HS-5 (cell line): ENCODE data around the gene BBS12.

Experiments
- DNase-seq: peaks from one replicate; pipeline ENCODE4 v3.0.0-alpha.2; 2012; ENCODE audit warnings: low read depth

The BBS12 gene

DNA sequence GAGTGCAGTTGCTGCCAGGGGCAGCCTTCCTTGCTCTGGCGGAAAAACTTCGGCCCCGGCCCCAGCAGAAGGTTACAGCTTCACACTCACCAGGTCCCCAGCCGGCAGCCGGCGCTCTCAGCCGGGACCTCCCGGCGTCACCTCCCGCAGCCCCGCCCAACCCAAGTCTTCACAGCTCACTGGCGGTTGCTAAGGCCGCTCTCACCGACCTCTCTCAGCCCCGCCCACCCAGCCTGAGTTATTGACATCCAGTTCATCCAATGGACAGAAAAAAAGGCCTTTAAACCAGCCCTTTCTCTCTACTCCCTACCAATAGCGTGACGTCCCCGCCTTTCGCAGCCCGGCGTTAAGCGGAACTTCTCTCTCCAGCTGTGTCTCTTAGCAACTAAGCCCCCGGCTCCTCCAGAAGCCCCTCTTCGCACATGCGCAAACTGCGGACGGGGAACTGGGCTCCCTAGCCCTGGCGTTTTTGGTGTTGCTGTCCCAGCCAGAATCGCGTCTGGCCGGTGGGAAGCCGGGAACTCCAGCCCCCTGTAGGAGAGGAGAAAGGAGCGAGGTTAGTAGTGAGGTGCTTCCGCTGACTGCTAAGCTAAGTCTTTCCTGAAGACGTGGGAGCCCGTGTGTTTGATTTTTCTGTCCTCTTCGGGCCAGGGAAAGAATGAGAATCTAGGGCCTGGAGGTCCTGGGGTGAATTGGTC is at the start of gene BBS12:
Gene BBS12 (plus strand): TSS at position 376 of the 698 bp plus-strand sequence. CDS start 9,189 bp downstream, outside the sequence.
- DNase-seq = peak; percentile 97

DNA sequence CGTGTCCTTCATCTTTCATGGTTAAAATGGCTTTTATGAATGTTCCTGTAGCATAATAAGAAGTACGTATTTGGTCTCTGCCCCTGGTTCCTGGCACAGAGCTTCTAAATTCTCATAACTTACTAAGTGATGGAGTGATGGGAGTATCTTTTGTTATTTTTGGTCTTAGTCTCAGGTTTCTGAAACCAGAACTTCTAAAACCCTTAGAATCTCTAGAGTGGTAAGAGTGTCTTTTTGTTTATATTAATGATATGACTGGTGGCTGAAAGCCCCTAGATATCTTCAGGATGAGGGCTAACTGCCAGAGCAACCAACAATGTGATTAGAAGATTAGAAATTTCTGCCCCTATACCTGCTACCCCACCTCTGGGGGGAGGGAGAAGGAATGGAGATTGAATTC is 45.8 kb upstream of the BBS12 start:
- DNase-seq = no peak

DNA sequence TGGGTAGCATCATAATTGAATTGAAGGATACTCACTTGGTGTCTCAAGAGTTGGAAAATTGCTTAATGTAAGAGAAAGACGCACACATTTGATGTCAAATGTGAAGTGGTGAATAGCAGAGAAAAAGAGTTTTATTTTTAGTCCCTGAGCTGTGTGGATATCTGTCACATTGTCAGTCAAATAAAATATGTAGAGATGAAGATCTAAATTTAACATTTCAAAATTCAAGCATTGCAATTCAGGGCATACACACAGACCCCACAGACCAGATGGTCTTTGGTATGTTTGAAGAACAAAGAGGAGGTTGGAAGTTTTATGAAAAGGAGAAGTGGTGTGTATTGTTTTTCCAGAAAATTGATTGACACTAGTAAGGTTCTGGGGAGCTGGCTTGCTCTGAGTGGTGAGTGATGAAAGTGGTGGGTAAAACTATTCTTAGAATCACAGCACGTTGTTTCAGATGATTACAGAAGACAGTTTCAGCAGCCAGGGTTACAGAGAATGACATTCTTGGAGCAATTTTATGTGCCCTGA is 44.9 kb upstream of the BBS12 start:
- no peak for DNase-seq

DNA sequence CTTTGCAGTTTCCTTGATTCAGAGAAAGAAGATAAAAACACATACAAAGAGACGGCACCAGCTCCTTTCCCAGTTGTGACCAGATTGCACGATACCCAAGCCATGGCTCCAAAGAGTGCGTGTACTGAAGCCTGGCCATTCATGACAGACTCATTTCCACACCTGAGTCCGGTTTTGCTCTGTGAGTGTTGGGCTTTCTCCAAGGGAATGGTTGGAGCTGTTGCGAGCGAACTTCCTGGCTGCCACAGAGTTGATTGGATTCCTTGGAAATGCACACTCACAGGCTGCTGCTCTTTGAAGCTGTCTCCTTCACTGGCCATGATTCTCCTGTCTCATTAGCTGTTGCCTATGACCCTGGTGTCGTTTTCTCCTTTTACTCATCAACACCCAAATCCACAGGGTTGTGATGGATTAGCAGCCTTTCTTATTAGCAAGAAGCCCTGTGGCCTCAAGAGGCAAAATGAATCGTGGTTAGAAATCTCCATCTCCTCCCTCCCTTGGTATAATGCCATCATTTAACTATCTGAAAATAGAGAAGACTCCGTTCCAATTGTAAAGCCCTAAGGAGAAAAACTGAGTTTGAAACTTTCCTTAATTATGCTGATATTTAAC is 43.9 kb upstream of the BBS12 start:
- DNase-seq = no peak

DNA sequence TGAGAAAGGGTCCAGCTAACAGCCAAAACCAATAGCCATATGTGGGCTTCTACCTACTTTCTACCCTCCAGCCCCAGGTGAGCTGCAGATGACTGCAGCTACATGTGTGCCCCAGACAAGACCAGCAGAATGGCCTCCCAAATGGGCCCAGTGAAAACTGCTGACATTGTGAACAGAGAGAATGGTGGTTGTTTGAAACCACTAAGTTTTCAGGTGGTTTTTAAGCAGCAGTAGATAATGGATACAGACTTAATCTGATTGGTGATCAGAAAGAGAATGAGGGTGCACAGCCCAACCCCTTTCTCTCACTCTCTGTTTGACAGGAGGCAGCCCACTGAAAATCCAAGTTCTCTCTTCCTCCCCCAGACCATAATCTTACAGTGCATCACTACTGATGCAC is 42.5 kb upstream of the BBS12 start:
- DNase-seq = no peak

DNA sequence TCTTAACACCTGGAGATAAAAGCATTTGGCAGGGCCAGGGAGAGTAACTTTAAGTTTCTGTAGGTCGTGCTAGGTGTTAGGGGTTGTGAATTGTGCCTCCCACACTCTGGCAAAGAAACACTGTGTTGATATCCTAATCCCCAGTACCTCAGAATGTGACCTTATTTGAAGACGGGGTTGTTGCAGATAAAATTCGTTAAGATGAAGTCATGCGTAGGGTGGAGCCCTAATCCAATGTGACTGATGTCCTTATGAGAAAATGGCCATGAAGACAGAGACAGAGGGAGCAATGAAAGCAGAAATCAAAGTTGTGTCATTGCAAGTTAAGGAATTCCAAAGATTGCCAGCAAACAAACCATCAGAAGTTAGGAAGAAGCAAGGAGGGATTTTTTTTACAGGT is 40.5 kb upstream of the BBS12 start:
- DNase-seq = no peak

DNA sequence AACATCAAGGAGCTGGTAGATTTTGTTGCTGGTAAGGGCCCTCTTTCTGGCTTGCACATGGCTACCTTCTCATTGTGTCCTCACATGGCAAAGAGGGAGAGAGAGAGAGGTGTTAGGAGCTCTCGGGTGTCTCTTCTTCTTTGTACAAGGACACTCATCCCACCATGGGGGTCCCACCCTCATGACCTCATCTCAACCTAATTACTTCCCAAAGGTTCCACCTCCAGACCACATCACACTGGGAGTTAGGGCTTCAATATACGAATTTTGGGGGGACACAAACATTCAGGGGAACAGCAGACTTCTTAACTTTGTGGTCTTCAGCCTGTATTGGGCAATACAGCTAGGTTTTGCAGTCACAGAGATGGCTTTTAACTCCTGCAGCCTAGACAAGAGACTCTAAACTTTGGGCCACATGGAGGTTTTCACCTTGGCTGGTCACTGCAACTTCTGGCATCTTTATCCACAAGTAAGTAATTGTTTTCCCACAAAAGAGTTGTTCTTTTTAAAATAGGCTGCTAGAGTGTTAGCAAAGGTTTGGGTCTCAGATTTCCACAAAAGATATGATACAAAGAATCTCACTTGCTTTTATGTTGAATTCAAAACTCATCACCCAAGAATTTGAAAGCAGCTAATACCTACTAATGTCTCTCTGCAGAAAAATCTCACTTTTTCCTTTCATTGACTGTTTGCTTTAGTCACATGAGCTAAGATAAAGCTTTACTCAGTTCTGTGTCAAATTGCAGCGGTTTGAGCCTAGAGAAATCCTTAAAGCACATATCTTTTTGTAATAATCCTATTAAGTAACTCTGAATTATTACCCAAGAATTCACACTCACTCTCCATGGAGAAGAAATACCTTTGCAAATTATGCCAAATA is 39.6 kb upstream of the BBS12 start:
- DNase-seq = no peak

DNA sequence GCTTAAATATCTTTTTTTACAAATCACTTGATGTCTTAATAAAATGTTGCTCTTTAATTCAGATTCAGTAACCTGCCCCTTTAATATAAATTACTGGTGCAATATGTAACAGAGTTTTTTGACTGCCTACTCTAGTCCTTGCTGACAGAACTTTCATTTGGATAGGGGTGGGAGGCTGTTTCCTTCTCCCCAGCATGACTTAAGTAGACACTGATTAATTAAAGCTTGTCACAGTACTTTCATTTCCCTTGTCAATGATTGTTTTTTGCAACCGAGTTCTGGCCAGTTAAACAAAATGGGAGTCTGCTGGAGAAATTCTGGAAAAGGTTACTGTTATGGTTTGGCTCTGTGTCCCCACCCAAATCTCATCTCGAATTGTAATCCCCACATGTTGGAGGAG is 37.3 kb upstream of the BBS12 start:
- DNase-seq = no peak

DNA sequence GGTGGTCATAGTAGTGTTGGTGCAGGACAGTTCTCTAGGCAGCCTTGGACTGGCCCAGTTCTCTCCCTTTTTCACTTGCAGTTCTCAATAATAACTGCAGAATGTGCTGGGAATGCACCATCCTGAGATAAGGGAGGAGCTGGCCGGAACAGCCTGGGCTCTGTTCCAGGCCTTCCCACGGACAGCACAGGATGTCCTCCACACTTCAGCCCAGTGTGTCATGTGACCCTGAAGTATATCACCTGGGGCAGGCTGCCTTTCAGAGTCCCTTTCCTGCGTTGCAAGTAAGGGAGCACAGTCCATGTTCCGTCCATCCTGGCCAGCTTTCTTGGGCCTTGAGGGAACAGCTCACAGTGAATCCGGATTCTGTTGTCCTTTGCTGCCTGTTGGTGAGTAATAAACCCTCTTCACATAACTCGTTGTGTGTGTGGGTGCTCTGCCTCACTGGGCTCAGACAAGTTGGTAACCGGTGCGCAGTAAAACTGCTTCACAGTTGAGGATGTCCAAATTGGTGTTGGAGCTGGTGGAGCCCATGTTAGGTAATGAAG is 32.3 kb upstream of the BBS12 start:
- DNase-seq = no peak

DNA sequence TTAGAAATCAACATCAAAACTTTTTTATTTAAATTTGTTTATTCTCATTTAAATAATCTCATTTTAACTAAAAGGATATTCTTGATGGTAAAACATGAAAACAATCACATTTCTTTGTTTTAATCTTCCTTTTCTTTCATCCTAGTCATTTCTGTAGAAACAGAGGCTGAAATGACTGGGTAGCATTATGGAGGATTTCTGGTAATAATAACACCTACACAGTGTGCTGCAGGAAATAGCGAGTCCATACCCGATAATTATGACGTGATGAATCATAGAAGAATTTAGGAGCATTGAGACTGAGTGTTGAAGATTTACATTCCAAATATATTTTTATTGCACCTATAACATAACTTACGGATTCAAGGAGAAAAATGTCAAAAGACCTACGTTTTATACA is 31.4 kb upstream of the BBS12 start:
- no peak for DNase-seq

DNA sequence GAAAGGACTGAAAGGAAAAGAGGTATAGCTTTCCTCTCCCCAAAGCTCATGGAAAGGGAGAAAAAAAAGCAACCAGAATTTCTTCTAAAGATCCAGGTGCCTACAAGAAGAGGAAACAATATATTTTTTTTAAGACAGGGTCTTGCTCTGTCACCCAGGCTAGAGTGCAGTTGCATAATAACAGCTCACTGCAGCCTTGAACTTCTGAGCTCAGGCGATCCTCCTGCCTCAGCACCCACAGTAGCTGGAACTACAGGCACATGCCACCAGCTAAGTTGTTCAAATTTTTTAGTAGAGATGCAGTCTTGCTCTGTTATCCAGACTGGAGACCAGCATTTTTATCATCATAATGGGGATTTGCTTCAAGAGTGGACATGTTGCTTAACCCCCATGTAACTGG is 30.5 kb upstream of the BBS12 start:
- no peak for DNase-seq

DNA sequence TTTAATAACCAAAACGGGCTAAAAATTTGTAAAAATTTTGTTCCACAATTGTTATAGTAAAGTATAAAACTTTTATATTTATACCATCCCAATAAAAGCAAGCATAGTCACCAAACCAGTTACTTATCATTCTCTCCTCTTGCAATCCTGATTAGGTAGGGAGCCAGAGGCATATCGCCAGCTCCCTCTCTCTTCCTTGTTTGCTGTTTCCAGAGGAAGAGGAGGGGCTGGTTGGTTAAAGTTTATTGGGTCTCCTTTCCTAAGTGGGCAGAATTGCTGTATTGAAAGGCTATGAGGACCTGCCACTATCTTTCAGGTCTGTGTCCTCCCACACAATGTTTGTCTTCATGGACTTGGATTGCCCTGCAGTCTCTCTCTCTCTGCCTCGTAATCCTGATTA is 29.6 kb upstream of the BBS12 start:
- DNase-seq = no peak

DNA sequence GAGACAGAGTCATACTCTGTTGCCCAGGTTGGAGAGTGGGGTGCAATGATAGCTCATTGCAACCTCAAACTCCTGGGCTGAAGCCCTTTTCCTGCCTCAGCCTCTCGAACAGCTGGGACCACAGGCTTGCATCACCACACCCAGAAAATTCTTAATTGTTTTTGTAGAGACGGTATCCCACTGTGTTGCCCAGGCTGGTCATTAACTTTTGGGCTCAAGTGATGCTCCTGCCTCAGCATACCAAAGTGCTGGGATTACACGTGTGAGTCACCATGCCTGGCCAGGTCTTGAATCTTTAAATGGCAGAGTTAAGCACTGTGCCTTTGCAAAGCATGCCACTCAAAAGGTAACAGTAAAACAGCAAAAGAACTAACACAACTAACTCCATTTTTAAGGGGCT is 28.6 kb upstream of the BBS12 start:
- no peak for DNase-seq

DNA sequence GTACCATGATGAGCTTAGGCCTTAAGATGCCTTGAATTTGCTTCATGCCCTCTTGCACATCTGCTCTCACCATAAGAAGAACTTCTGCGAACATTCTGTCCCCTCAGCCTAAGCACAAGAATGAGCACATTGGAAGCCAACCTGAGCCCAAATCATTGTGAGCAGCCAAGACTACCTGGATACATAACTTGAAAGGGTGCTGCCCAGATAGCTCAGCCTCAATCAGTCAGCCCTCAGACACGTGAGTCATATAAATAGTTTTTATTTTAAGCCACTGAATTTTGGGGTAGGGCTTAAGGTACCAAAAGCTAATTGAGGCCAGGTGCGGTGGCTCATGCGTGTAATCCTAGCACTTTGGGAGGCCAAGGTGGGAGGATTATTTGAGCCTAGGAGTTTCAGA is 27.5 kb upstream of the BBS12 start:
- DNase-seq = no peak

DNA sequence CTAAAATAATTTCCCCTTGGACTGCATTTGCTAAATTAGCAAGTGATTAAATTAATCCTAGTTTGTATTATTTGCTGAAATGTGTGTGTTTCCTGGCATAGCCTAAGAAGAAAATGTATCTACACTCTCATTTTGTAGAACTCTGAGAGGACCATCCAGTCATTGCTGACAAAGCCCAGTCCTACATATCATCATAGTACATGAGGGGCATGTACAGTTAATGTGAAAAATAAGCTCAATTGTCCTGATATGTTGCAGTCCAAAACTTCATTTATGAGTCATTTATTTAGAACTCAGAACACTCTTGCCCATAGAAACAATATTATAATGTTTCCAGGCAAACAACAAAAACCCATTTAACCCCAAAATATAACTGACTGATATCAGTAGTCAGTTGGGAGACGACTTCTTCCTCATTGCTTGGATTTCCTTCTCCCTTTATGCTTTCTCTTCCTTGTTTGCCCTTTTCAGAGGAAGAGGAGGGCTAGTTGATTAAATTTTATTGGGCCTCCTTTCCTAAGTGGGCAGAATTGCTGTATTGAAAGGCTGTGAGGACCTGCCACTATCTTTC is 26.9 kb upstream of the BBS12 start:
- no peak for DNase-seq

DNA sequence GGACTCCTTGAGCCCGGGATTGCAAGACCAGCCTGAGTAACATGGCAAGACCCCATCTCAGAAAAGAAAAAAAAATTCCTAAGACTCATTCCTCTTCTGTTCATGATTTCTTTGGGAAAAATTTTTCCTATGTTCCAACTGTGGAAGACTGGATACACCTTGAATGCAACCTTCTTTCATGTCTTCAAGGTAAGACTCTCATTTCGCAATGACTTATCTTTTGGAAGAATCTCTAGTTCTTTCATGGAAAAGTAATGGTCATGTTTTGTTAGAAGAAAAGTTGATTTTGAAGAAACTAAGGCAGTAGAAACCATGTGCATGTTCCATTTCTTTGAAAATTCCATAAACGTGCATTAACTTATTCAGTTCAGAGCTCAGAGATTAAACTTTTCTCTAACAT is 26.0 kb upstream of the BBS12 start:
- DNase-seq = no peak

DNA sequence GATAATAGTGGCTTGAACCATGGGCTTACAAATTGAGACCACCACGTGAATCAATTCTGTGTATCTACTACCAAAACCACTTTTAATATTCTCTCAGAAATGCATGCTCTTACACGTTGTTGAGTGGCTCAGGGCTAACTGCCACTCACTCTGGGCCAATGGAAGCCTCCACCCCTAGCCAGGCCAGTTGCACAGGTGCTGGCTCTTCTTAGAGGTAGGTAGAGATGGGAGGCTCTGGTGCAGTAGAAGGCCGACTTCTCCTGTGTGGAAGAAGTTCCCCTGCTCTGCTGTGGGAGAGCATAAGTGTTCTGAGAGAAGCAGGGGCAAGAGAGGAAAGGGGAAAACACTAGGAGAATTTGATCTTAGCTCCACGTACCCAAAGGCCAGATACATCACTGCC is 25.0 kb upstream of the BBS12 start:
- no peak for DNase-seq

DNA sequence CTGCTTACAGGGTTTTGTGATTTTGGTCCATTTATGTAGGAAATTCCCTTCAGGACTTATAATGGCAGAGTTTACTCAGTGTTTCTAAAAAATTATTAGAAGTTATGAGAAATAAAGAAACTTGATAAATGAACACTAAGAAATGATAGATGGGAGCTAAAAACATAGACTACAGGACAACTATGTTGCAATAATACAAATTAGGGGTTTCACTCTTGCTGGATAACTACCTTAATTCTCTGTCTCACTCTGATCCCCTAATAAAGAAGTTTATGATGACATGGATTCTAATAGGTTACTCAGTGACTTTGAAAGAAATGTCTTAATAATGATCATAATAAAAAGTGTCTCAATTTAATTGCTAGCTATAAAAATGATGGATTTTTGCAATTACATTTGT is 23.3 kb upstream of the BBS12 start:
- no peak for DNase-seq

DNA sequence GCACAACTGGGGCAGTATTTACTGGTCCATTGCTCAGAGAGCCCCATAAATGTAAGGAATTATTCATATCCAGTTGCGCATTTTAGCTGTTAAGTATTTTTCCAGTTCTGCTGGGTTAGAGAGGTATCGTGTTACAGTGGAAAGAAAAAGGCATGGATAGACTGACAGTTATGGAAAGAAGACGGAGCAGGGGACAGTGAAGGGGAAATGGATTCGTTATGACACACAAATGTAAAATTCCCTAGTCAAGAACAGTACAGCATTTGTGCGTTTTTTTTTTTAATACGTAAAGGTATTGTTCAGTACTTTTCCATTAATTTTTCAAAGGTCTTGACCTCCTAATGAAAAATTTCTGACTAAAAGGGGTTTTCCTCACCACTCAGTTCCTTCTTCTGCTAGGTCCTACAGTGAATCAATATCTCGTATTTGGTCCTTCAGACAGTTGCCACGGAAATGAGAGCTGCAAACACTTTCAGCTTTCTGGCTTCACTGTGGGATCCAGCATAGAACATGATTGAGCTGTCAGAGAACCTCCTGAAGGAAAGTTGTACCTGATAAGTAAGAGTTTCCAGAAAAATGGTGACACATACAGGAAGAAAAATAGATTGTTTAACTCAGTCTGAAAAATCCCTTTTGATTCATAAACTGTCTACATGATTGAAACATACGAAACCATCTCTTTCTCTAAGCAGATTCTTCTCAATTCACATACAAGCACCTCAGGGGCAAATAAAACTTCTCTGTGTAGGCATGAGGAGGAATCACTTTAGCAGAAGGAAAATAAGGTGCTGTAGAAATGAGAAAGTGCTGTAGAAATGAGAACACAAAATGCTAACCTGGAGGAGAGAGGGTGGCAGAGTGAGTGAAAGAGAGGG is 21.8 kb upstream of the BBS12 start:
- DNase-seq = no peak

DNA sequence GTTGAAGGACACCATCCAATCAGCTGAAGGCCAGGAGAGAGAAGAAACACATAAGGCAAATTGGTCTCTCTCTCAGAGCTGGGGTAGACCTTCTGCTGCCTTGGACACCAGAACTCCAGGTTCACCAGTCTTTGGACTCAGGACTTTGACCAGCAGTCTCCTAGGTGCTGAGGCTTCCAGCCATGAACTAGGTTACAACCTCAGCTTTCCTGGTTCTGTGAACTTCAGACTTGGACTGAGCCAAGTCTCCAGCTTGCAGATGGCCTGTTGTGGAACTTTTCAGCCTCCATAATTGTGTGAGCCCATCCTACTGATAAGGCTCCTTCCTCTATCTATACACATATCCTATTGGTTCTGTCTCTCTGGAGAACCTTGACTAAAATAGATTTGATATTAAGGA is 20.6 kb upstream of the BBS12 start:
- DNase-seq = no peak

DNA sequence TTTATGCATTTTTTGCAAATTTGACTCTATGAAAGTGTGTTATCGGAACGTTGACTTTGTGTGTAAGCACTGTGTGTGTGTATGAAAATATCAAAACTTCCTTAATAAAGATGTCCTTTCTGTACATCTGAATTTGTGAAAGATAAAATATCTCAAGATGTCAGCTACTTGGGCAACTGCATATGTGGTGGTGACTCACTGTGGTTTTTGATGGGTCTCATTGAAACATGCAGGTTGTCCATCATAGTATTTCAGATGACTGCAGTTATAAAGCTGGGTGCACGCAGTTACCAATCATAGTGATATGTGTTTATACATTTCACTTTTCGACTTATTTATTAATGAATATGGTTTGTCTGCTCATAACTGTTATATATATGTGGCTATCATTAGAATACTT is 19.7 kb upstream of the BBS12 start:
- DNase-seq = peak; percentile 15
